Measurements from ENCODE around the gene NRG4.
"Not testable (repeated sequence)": the region's sequence is repeated elsewhere in the genome, so short reads cannot be mapped to it uniquely, and the experiment has no call there.

The NRG4 gene

DNA sequence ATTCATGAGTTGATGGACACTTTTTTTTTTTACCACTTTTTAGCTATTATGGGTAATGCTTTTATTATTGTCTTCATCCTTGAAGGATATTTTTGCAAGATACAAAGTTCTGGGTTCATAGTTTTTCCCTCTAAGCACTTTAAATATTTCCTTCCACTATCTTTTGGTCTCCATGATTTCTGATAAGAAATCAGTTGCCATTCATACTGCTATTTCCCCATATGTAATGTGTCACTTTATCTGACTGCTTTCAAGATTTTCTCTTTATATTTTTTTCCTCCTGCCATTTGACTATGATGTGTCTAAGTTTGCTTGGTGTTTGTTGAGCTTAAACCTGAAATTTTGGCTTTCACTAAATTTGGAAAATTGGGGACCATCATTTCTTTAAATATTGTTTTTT is 19.3 kb downstream of the NRG4 start:
- no peak for DNase-seq

DNA sequence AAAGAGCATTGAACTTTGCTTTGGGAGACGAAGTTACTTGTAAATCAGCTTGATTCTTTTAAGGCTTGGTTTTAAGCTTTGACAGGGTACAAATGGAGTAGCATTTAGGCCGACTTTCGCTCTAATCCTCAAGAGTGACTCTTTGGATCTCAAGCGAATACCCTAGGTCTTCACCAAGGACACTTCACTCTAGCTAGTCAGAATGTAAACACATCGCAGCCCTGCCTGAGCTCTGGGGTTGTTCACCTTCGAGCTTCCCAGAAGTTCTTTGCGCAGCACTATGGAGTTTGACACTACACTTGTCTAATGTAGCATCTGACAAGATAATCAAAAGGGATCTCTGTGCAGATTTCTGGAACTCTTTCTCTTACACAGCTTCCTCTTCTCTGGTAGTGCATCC is 22.3 kb downstream of the NRG4 start:
- DNase-seq: no peak

DNA sequence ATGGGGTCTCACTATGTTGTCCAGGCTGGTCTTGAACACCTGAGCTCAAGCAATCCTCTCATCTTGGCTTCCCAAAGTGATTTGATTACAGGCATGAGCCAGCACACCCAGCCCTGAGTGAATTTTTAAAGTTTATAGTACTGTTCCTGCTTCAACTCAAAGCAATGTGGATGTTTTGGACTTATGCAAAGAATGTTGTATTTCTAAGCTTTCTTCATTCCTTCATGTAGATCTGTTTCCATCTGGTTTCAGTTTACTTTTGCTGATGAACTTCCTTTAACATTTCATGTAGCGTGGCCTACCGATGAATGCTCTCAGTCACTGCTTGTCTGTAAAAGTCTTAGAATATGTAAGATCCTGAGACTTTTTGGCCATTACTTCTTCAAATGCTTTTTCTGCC is 23.2 kb downstream of the NRG4 start:
- DNase-seq: no peak

DNA sequence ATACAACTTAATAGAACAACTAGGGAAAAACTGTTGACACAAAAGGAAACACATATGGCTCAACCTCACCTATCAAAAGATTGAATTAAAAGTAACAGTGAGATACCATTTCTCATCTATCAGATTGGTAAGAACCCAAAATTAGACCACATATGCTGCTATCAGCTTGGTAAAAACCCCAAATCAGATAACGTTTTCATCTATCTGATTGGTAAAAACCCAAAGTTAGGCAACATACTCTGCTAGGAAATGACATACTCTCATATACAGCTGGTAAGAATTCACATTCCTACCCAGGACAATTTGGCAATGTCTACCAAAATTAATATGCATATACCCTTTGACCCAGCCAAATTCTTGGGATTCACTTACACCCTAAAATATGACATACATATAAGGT is 26.3 kb downstream of the NRG4 start:
- no peak for DNase-seq

DNA sequence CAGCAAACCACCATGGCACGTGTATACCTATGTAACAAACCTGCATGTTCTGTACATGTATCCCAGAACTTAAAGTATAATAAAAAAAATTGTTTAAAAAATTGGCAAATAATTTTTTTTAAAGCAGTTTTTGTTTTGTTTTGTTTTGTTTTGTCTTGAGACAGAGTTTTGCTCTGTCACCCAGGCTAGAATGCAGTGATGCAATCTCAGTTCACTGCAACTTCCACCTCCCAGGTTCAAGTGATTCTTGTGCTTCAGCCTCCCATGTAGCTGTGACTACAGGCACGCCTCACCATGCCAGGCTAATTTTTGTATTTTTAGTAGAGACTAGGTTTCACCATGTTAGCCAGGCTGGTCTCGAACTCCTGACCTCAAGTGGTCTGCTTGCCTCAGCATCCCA is 27.5 kb downstream of the NRG4 start:
- not testable (repeated sequence) for DNase-seq

DNA sequence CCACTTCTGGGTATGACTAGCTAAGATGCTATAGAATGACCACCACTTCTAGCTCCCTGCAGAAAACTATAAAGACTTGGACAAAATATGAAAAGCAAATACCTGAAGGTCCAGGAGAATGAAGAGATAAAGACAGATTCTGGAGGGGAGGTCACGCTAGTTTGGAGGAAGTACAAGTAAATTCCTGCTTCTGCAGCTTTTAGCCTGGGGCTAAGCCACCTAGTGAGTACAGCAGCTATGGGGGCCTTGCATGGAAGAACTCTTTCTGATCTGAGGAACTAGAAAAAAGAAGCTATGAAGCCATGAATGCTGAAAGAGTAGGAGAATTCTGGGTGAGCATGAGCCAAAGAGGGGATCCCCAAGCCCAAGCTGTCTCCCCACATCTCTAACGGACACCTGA is 29.8 kb downstream of the NRG4 start:
- no peak for DNase-seq

DNA sequence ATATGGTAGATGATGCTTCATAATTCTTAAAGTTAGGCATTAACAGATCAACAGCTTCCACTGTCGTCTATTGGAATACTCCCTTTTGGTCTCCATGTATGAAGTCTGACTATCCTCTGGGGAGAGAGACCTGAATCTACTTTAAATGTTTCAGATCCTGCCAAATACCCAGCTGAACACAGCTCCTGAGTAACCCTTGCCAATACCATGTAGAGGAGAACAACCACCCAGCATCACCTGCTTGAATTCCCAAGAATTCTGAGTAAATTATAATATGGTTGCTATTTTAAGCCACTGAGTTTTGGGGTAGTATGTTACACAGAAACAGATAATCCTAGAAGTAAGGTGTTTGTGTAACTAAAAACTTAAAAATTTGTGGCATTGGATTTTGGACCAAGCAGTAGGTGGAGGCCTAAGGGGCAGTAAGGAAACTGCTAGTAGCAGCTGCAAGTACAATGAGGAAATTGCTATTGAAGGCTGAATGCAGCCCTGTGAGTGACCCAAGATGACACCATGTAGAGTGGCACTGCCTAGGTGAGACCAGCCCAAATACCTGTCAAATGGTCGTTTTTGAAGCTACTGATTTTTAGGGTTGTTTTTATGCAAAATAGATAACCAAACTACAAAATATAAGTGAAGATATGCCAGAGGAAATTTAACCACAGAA is 30.9 kb downstream of the NRG4 start:
- no peak for DNase-seq

DNA sequence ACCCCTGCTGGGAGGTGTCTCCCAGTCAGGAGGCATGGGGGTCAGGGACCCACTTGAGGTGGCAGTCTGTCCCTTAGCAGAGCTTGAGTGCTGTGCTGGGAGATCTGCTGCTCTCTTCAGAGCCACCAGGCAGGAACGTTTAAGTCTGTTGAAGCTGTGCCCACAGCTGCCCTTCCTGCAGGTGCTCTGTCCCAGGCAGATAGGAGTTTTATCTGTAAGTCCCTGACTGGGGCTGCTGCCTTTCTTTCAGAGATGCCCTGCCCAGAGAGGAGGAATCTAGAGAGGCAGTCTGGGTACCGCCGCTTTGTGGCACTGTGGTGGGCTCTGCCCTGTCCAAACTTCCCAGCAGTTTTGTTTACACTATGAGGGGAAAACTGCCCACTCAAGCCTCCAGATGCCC is 35.5 kb downstream of the NRG4 start:
- not testable (repeated sequence) for DNase-seq

DNA sequence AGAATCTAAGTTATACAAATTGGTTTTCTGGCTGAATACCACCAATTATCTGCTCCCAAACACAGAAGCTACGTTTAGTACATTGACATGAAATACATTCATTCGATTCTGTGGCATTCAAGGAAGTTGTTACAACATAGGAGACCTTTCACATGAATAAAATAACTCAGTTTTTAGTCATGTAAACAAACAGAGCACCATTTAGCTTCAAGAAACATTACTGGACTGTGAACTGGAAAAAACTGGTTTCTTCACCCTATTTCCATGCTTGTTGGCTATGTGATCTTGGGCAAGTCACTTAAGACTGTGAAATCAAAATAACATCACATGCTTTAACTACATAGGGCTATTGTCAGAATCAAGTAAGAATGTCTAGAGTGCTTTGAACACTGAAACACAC is 46.2 kb downstream of the NRG4 start:
- DNase-seq: no peak

DNA sequence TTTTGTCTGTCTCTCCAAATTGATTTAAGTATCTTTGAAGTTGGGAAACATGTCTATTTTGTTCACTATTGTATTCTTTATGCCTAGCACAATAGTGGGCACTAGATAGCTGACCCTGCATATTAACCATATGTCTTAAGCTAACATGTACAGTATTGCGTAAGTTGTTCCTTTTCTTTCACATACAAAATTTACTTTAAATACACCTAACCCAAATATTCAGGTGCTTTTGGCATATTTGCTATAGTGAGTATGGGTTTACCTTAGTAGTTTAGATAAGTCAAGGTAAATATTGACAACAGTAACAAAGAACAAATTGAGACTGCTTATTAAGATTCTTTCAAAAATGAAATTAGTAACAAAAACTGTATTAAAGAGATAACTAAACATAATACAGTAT is 50.9 kb downstream of the NRG4 start:
- no peak for DNase-seq

DNA sequence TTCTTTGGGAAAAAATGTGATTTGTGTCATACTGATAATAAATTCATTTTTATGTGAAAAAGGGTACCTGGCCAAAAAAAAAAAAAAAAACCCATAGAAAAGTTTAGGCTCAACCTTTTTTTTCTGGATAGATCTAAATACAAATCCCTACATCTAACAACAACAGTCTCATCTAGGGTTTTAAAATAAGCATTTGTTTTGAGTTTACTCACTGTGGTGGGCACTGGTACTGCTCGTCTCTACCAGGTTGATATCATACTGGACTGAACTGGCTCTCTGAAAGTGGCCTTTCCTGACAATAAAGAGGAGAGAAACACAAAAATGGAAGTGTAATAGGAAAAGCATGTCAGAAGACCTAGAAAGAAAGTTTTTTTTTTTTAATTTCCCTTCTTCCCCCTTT is 56.5 kb downstream of the NRG4 start:
- DNase-seq: no peak

DNA sequence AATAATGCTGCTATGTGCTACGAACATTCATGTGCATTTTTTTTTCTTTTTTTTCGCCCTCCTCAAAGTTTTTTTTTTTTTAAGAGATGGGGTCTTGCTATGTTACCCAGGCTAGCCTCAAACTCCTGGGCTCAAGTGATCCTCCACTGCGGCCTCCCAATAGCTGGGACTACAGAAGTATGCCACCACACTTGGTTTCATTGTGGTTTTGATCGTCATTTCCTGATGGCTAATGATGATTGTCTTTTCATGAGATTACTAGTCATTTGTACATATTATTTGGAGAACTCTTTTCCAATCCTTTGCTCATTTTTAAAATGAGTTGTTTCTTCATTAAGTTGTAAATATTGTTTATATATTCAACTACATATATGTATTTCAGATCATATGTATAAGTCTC is 59.7 kb downstream of the NRG4 start:
- DNase-seq: no peak

DNA sequence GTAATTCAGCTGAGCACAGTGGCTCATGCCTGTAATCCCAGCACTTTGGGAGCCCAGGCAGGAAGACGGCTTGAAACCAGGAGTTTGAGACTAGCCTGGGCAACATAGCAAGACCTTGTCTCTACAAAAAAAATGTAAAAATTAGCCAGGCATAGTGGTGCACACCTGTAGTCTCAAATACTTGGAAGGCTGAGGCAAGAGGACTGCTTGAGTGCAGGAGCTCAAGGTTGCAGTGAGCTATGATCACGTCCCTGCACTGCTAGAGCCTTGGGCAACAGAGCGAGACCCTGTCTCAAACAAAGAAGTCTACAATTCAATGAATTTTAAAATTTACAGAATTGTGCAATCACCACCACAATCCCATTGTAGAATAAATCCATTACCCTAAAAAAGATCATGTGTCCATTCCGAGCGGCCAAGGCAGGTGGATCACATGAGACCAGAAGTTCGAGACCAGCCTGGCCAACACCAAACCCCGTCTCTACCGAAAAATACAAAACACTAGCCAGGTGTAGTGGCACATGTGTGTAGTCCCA is 63.4 kb downstream of the NRG4 start:
- DNase-seq: no peak

DNA sequence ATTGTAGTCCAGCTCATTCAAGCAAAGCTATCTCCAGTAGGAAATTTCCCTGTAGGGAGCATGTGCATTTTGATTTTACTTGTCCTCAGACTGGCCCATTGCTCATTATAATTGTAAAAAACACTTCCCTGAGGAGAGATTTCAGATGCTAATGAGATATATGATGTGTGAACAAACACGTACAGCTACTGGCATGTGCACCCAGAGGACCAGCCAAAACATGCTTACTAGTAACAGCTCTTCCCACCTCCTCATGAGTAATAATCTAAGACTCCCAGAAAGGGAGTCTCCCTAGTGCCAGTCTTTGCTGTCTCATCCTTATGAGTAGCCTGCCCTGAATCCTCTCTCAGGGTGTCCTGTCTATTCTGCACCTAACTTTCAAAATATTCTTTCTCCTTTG is 65.1 kb downstream of the NRG4 start:
- DNase-seq: no peak

DNA sequence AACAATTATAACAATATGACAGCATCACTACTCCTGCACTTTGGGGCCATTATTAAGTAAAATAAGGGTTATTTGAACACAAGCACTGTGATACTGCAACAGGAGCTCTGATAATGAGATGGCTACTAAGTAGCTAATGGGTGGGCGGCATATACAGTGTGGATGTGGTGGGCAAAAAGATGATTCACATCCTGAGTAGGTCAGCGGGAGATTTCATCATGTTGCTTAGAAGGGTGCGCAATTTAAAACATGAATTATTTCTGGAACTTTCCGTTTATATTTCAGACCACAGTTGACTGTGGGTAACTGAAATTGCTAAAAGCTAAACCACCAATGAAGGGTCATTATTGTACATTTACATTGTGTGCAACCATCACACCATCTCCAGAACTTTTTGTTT is 66.3 kb downstream of the NRG4 start:
- DNase-seq: no peak

DNA sequence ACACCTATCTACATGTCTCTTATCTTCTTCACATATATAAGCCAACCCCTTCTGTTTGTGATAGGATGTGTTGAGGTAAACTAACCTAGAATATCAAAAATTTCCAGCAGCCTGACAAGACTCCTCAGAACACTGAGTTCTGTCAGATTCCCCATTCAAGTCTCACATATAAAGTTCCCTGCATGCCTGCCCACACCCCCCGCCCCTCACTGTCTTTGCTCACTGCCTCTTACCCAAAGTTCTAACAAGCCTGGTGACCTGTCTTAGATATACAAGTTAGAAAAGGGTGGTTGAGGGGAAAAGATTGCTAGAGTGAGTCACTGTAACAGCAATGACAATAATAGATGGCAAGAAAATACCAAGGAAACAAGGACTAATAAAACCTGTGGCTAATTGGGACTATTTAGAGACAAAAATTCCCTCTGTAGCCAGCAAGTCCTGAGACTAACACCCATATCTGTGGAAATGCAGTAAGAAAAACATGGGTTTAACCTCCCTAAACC is 68.5 kb downstream of the NRG4 start:
- DNase-seq: no peak

DNA sequence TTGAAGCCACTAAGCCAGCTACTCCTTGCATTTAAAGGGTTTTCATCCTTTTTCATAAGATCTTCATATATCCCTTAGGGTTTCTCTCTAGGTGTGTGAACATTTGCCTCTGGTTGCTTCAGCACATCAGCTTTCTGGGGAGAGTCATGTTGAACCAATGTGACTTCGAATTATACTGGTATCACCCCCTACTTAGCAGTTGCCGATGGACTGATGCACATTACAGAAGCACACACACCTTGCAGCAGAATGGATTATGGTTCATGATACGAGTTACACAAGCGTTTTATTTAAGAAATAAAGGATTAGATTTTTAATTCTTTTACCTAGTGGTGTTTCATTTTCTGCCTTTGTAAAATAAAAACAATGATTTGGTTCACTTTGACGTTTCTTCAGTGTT is 69.0 kb downstream of the NRG4 start:
- no peak for DNase-seq

DNA sequence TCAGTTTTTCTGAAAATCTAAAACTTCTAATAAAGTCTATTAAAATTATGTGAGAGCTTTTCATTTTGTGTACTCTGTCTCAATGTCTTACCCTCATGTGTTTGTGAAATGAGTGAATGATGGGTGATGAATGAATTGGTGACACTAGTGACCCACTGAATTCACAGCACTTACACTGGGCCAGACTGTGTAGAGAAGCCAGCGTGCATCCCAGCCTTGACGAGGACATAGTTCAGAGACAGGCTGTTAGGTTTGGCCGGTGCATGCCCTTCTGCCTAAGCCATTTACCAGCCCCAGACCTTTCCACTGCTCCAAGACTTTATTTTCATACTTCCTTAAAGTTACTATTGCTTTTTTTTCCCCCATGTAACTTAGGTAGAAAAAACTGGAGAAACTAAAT is 69.8 kb downstream of the NRG4 start:
- no peak for DNase-seq

DNA sequence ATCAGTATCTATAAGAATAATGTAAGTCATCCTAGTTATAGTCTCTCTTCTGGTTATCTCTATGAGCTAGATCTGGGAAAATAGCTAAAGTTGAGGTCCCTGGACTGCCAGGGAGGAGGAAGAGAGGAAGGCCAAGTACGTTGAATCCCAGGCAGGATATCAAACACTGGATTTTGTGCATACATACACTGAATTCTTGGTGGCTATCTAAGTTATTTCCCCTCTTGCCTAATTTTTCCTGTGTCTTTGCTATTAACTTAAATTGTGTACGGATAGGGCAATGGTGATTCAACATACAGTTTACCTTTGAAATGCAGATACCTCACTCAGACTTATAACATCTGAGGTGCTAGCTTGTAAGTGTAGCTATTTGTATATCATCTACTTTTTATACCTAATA is 81.4 kb downstream of the NRG4 start:
- no peak for DNase-seq

DNA sequence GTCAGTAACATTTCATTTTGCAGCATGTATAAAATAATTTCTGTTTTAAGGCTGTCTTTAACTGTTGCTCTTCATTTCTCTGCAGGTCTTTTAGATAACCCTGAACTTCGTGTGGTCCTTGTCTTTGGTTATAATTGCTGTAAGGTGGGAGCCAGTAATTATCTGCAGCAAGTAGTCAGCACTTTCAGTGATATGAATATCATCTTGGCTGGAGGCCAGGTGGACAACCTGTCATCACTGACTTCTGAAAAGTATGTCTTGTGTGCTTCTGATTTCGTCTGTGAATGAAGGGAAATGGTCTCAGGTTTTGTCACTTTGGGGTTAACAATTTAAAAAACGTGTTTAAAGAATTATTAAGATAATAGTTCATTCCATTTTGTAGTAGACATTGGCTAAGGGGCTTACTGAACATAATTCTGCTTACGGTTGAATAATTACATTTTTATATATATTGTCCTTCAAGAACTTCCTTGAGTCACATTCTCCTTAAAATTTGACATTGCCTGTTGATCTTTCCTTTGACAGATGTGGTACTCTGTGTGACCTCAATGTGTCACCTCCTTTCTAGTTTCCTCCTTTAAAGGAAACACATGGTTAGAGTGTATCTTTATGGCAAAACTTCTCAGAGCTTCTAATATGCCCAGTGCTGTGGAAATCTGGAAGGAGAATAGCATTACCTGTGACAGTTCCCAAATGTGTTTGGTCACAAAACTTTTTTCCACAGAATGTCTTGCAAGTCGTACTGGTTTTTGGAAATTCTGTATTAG is 82.2 kb downstream of the NRG4 start:
- DNase-seq: peak; percentile 9

DNA sequence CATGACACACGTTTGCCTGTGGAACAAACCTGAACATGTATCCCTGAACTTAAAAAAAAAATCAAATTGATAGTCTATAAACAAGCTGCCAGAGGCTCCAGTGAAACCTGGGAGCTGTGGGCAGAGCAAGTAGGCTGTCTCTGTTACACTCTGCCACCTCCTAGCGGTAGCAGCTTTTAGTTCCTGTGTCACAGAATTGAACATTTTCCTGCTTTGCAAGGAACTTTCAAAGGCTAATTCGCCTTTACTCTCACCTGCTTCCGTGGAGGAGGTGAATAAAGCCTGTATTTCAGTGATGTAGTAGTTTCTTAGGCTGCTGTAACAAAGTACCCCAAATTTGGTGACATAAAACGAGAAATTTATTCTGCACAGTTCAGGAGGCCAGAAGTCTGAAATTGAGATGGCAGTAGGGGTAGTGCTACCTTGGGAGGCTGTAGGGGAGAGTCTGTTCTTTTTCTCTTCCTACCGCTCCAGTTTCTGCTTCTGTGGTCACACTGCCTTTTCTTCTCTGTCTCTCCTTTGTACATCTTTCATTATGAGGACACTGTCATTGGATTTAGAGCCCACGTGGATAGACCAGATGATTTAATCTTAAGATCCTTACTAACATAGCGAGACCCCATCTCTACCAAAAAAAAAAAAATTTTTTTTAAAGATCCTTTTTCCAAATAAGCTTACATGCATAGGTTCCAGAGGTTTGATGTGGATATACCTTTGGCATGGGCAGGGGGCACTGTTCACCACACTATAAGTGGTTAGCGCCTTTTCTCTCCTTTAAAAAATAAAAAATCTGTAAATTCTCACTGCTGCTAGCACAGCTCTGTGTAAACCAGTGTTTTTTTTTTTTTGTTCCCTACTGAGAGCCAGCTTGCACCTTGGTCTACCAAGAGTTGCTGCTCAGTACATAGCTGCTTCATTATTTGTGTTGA is 83.3 kb downstream of the NRG4 start:
- DNase-seq: peak; percentile 6

DNA sequence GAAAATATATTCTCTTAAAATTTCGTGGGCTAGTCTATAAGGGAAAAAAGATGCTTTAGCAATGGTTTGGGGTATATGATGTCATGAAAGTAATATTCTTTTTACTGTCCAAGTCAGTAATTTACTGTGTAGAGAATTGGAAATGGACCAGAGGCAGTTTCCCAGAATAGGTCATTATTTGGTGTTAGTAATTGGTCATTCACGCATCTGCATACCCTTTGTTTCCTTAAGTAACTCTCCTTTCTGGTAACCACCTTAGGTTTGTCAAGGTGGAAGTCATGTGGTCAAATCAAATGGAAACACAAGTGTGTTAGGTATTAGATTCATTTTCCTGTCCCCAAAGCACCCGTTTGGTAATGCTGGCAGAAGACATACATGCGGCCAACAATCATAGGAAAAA is 84.6 kb downstream of the NRG4 start:
- DNase-seq: no peak

DNA sequence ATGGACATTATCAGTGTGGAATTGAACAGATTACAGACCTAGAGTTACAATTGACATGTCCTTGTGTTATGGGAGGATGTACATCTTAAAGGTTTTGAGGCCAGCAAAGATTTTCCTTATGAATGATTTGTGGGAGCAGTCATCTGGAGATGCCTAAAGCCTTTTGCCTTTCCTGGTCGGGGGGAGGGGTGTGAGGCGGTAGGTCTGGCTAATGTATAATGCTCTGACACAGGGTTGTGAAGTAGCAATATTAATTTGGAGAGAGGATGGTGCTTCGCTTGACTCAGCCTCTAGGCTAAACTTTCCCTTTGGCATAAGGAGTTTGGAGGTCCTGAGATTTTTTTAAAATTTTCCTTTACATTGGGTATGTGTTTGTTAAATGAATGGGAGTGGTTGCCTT is 85.3 kb downstream of the NRG4 start:
- DNase-seq: no peak

All from NCI-H2227 treated with DMSO at 0.1 percent for 48 hours (cell line).